Smooth muscle cell (in vitro differentiated cells): Measurements from ENCODE around the gene ZBTB38. TPM values are rescaled to one million over a fixed set of nuclear protein-coding genes. Genes with fewer than 3 reads are reported as not detected.
A peak's percentile ranks its signal among the peaks of the same experiment; 100 is the strongest.

ENCODE experiments used
- DNase-seq: peaks from one replicate; lab custom pipeline; 2025; ENCODE audit not compliant: unreplicated experiment; lab: John Stamatoyannopoulos, UW
- H2AFZ ChIP-seq: fragments of 200-600 bp; sonication (generic); 2 replicates; pipeline ENCODE4 v1.6.0; 2016; ENCODE audit warnings: antibody characterized with exemption, low read depth, mild to moderate bottlenecking
- H3F3A ChIP-seq: fragments of 200-600 bp; sonication (generic); 2 replicates; pipeline ENCODE4 v1.6.0; 2017; ENCODE audit warnings: antibody characterized with exemption, low read depth
- H3K27ac ChIP-seq: fragments of 200-600 bp; sonication (generic); 2 replicates; pipeline ENCODE4 v1.5.1; 2016; ENCODE audit warnings: low read depth, mild to moderate bottlenecking
- H3K27me3 ChIP-seq: fragments of 200-600 bp; sonication (generic); 2 replicates; pipeline ENCODE4 v1.6.1; 2016; ENCODE audit warnings: low read depth, mild to moderate bottlenecking
- H3K36me3 ChIP-seq: fragments of 200-600 bp; sonication (generic); 2 replicates; pipeline ENCODE4 v1.5.1; 2016; ENCODE audit warnings: low read depth
- H3K4me1 ChIP-seq: fragments of 200-600 bp; sonication (generic); 2 replicates; pipeline ENCODE4 v1.5.1; 2016; ENCODE audit warnings: low read depth
- H3K4me2 ChIP-seq: fragments of 200-600 bp; sonication (generic); 2 replicates; pipeline ENCODE4 v1.6.0; 2016; ENCODE audit warnings: mild to moderate bottlenecking
- H3K4me3 ChIP-seq: fragments of 200-600 bp; sonication (generic); 2 replicates; pipeline ENCODE4 v1.5.1; 2016; ENCODE audit warnings: mild to moderate bottlenecking
- H3K79me2 ChIP-seq: fragments of 200-600 bp; sonication (generic); 2 replicates; pipeline ENCODE4 v1.6.0; 2016; ENCODE audit warnings: low read depth, mild to moderate bottlenecking
- H3K9ac ChIP-seq: fragments of 200-600 bp; sonication (generic); 2 replicates; pipeline ENCODE4 v1.6.0; 2016; ENCODE audit warnings: low read depth
- H3K9me3 ChIP-seq: fragments of 200-600 bp; sonication (generic); replicated peaks from 2 replicates; pipeline ENCODE4 v1.5.1; 2016; ENCODE audit warnings: low read depth
- H4K20me1 ChIP-seq: fragments of 200-600 bp; sonication (generic); 2 replicates; pipeline ENCODE4 v1.6.0; 2016; ENCODE audit warnings: low read depth
- CTCF ChIP-seq: fragments of 200-600 bp; sonication (generic); IDR thresholded peaks from 2 replicates; pipeline ENCODE4 v1.5.1; 2017; ENCODE audit warnings: borderline replicate concordance, mild to moderate bottlenecking, antibody characterized with exemption; ENCODE audit not compliant: insufficient read depth, poor library complexity, severe bottlenecking
- WGBS: methylation state at CpG from one replicate; pipeline ENCODE4 v1.1.7; 2016; ENCODE audit warnings: low lambda C conversion rate; 5-methylcytosine and 5-hydroxymethylcytosine counted together
- polyA plus RNA-seq: library from polyadenylated mRNA; unstranded; fragments of >200 nt; fragmentation: Nextera tagmentation; extraction: Ambion mirVana; gene quantifications from 2 replicates; pipeline ENCODE4 v1.2.1, GENCODE V29; 2016
- total RNA-seq: library from RNA; depleted of rRNA; stranded (reverse); fragments of >200 nt; gene quantifications from 2 replicates; pipeline ENCODE4 v1.2.3, GENCODE V29; 2014

The ZBTB38 gene
- total and polyA plus RNA-seq, 2 experiments from 2014 or later, result 21.7 to 68.0 TPM

GRCh38 chr3:141360888-141361598 lies 7.3 kb upstream of the ZBTB38 start:
- no peak for DNase-seq
- peak overlapping the region; percentile 26 for H2AFZ ChIP-seq

GRCh38 chr3:141362736-141363135 lies 5.6 kb upstream of the ZBTB38 start:
- H3K4me1 ChIP-seq, result peaks cover 4% of the 10 kb centered on the region
- no peak overlapping the region for H3K27ac ChIP-seq
- H3K4me3 ChIP-seq, result no peak overlapping the region
- no peaks in the 10 kb centered on the region for H4K20me1 ChIP-seq
- no peak for TF ChIP-seq CTCF
- no peak overlapping the region for H2AFZ ChIP-seq
- no peak for DNase-seq
- no peak overlapping the region for H3K4me2 ChIP-seq
- H3K27me3 ChIP-seq, result no peaks in the 10 kb centered on the region
- WGBS, result 93% methylated on average over 1 of the region's 1 CpG
- H3F3A ChIP-seq, result peaks cover 9% of the 10 kb centered on the region
- no peak overlapping the region for H3K9ac ChIP-seq
- no peaks in the 10 kb centered on the region for H3K36me3 ChIP-seq
- H3K79me2 ChIP-seq, result no peaks in the 10 kb centered on the region
- no peaks in the 10 kb centered on the region for H3K9me3 ChIP-seq

More at GRCh38 chr3:141360888-141361598, 7.3 kb upstream of the ZBTB38 start:
- Histone ChIP-seq H3F3A (peaks cover 4% of the 10 kb centered on the region), H4K20me1 (no peaks in the 10 kb centered on the region), H3K27me3 (no peaks in the 10 kb centered on the region), H3K4me1 (no peaks in the 10 kb centered on the region), H3K27ac (peak overlapping the region; percentile 75), H3K4me3 (peak overlapping the region; percentile 29), H3K4me2 (peak overlapping the region; percentile 62), H3K36me3 (no peaks in the 10 kb centered on the region), H3K79me2 (no peaks in the 10 kb centered on the region), H3K9ac (peak overlapping the region; percentile 50), H3K9me3 (no peaks in the 10 kb centered on the region)
- 18% methylated on average over 6 of the region's 6 CpGs for WGBS
- TF ChIP-seq CTCF, result peak; percentile 70

DNA sequence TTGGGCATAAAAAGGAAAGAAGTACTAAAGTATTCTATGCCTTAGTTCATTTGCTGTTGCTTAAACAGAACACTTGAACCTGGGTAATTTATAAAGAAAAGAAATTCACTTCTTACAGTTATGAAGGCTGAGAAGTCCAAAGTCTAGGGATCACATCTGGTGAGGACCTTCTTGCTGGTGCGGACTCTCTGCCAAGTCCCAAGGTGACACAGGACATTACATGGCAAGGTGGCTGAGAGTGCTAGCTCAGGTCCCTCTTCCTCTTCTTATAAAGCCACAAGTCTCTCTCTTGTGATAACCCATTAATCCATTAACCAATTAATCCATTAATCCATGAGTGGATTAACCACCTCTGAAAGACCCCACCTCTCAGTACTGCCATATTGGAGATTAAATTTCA lies 3.1 kb upstream of the ZBTB38 start:
- H2AFZ ChIP-seq, result no peak overlapping the region
- H3K27me3 ChIP-seq, result no peaks in the 10 kb centered on the region
- no peaks in the 10 kb centered on the region for H3K36me3 ChIP-seq
- TF ChIP-seq CTCF, result no peak
- WGBS, result 100% methylated on average over 1 of the region's 1 CpG
- H4K20me1 ChIP-seq, result no peaks in the 10 kb centered on the region
- H3K79me2 ChIP-seq, result no peaks in the 10 kb centered on the region
- no peak overlapping the region for H3K9ac ChIP-seq
- no peak overlapping the region for H3K4me3 ChIP-seq
- no peak for DNase-seq
- H3K27ac ChIP-seq, result peak overlapping the region; percentile 100
- no peaks in the 10 kb centered on the region for H3K9me3 ChIP-seq
- no peak overlapping the region for H3K4me2 ChIP-seq
- H3K4me1 ChIP-seq, result peaks cover 22% of the 10 kb centered on the region
- peaks cover 20% of the 10 kb centered on the region for H3F3A ChIP-seq
